IPS-NIHi11 (cell line): ENCODE measurements around the gene FAM13A.

Experiments
- DNase-seq: peaks from one replicate; pipeline ENCODE4 v3.0.0; 2012; ENCODE audit warnings: mixed read lengths, low spot score

Gene FAM13A

DNA sequence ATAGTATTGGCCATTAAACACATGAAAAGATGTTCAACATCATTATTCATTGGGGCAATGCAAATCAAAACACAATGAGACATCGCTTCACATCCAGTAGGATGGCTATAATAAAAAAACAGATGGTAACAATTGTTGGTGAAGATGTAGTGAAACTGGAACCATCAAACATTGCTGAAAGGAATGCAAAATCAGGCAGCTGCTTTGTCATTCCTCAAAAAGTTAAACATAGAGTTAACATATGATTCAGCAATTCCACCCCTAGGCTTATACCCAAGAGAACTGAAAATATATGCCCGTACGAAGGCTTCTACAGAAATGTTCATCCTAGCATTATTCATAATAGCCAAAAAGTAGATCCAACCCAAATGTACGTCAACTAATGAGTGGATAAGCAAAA is 215.3 kb downstream of the FAM13A start:
- DNase-seq = no peak

DNA sequence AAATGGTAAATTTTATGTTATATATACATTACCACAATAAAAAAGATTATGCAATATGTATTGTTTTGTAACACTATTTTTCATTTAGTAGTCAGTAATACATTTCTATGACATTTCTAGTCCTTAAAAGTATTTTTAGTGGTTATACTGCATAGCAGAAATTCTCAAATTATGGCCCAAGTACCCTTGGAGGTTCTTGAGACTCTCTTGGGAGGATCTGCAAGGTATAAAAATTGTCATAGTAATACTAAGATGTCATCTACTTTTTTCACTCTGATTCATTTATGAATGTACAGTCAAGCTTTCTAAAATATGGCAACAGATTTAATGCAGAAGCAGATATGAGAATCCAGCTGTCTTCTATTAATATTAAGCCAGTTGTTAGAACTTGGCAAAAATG is 220.8 kb downstream of the FAM13A start:
- no peak for DNase-seq

DNA sequence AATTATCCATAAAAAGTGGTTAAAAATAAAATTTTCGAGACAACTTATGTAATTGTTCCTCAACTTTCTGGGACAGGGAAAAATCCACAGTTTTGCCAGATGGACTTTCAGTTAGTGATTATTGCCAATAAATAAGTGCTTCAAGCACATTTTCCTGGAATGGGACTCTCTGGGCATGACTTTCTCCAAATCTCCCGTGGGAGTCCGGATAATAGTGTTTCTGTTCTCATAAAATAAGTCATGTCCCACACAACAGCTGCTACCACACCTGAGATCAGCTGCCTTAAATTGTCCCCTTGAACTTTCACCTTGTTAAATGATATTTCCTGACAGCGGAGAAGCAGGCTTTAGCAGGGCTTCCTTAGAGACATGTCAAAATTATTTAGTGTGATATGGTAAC is 226.0 kb downstream of the FAM13A start:
- DNase-seq = no peak

DNA sequence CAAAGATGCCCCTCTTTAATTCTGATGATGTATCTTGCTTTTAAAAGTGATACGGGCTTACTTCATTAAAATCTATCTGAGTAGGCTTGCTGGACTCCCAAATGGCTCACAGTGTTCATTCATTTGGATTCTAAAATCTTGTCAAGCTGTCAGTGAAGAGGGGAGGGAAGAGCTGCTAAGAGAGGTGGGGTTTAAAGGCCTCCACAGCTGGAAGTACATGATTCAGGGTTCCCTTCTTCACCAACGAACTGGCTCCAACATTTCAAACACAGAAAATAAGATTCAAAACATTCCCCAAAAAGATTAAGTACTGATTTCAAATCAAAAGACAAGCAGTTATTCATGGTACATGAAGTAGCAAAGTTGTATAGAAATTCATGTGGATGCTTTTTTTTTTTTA is 226.4 kb downstream of the FAM13A start:
- no peak for DNase-seq

DNA sequence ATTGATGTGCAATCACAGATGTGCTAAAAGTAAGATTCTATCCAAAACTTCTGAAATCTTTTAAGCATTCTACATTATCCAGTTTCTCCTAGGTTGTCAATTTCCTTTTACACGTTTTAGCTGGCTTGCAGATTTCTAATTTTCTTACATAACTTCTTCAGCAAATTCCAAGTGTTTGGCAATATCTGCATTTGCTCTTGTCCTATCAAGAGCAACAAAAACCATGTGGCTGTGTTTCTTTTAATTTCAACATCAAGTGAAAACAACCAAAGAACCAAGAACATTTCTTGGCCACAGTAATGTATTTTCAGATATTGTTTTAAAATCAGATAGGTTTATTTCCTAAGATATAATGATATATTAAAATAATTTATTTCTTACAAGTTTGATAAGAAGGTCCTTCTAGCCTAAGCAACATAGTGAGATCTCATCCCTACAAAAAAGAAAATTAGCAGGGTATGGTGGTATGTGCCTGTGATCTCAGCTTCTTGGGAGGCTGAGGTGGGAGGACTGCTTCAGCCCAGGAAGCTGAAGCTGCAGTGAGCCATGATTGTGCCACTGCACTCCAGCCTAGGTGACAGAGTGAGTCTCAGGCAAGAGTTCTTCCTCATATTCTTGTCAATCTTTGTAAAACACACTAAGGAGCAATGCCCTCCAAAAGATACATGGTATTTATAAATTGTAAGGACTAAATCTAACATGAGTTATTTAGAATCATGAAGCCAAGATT is 228.0 kb downstream of the FAM13A start:
- DNase-seq = no peak

DNA sequence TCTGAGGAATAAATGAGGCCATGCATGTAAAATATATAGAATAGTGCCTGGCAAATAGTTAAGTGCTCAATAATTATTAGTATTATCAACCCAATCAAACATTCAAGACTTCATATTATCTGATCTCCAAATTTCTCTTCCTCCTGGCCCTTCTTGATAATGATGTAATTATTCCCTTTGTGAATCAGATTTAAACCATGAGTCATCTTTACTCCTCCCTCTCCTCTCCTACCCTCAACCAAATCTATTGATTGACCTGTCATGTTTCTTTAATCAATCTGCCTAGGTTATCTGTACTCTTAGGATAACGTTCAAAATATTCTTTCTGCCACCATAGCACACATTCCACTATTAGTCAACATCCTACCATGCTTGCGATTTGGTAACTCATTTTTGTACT is 229.5 kb downstream of the FAM13A start:
- no peak for DNase-seq

DNA sequence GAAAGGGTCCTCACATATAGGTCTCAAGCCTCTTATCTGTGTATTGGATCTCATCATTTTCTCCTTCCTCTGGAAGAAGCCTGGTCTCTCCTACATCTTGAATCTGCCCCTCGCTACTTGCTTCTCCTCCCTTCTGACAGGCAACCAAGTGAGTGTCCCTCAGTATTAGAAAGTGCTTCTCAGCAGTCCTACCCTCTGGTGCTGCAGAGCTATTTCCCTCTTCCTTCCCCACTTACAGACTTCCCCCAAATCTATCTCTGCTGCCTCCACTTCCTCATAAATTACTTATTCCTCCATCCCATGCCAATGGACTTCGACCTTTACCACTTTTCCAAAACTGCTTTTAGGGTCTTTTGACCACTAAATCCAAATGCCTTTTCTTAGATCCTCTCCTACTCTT is 230.2 kb downstream of the FAM13A start:
- no peak for DNase-seq

DNA sequence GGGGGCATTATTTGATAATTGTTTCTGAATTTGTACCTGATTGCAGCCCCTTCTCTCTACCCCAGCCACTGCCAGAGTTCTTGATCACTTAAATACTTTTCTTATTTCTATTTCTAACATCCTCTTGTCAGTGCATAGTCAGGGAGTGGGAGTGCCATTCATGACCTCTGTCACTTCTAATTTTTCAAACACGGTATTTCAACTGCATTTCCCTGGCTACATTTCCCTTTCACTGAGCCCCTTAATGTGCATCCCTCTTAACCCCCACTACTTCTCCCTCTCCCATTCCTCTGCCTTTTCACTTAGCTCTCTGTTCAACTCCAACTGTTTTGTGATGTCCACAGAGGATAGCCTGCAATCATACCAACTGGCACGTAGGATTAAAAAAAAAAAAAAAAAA is 231.1 kb downstream of the FAM13A start:
- DNase-seq = no peak

DNA sequence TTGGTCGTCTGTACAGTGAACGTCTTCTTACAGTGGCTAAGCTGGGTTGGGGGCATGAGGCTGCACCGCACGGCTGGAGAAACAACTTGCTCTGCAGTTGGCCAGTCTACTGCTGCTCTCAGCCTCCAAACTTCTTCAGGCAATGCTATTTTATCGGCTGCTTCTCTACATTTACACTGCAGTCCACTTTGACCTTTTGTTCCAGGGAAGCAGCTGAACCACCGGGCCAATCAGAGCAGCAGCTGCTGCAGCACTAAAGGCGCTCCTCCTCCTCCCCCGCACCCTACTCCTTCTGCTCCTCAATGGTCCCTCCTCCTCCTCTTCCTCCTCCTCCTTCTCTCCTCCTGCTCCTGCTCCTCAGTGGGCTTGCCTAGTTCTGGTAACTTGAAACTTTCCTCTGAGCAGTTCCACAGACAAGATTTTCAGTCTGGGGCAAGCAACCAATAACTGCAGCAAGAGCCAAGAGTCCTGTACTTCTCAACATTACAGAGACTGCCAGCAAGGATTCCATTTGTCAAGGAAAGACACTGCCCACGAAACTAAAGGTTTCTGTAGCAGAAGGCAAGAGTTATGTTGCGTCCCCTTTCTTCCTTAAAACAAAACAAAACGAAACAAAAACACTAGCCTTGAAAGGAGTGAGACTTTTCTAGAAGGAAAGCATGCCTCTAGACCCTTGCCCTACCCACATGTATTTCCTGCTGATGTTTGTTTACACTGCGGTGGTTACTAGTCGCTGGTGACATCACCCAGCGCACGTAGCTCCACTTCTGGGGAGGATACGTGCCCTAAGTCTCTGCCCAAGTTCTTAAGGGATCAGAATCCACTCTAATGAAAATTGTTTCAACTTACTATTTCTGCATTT is 233.7 kb downstream of the FAM13A start:
- peak; percentile 83 for DNase-seq

DNA sequence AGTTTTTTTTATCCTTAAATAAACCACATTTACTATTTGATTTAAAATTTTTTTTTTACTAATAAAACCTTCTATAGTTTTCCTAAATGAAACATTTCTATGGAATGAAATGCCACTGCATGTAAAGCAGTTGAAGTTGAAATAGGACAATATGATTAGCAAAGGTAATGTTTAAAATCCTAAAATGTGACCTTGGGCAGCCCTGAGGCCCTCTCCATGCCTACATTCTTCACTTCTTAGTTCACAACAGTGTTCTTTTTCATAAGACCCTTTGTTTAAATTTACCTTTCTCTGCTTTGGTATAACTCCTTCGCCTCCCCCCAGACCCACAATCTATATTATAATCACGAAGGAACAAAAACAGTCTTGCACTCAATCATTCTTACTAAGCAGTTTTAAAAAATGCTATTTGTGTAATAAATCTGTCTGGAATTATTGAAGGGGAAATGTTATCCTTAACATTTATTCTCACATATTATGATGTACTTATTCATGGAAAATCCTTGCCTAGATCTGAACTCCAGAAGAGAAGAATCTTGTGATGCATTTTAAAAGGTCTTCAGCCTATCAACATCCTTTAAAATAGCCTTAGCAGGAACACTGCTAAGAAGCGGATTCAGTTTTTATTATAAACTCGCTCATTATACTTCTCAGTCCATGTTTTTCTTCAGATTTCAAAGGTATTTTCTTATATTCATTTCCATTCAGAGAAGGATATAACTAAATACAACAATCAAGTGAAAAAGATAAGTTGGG is 234.8 kb downstream of the FAM13A start:
- no peak for DNase-seq

DNA sequence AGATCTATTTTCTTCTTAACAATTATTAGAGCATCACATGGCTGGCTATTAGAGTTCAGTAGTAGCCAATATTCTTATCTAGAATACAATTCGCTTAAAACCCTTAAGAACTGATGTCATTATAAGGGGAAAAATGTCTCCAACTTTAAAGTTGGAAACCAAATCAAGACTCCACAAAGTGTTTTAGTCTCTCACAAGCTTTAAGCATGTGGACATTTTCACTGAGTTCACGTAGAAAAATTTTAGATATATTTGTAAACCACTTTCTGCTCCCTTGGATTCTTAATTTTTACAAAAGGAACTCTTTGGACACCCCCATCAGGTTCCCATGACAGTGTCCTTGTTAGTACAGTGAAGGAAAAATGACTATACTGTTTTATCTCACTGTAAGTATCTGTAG is 235.5 kb downstream of the FAM13A start:
- no peak for DNase-seq

DNA sequence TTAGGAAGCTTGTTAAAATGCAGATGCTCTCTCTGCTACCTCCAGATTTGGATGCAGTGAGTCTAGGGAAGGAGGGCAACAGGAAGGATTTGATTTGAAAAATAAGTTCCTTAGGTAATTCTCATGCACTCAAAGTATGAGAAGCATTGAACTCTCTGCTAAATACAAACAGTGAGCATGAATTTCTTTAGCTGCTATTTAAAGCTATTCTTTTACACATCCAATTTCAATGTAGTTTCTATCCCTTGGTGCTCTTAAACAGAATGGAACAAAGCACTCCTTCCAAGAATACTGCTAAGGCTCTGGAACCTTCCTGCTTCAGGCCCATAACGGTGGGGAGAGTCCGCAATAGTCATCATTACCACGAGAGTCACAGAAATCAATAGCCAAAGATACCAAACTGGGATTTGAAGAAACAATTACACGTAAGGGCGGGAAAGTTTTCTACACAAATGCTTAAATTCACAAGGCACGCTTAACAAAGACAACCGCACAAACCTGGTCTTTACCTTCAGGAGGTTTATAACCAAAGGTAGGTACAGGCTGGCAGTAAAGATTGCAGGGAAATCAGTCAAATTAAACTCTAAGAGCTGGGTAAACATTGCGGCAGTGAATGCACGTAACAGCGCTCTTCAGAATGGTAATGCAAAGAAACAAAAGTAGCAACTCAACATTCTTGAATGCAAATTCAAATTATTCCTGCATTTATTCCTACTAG is 236.1 kb downstream of the FAM13A start:
- no peak for DNase-seq

DNA sequence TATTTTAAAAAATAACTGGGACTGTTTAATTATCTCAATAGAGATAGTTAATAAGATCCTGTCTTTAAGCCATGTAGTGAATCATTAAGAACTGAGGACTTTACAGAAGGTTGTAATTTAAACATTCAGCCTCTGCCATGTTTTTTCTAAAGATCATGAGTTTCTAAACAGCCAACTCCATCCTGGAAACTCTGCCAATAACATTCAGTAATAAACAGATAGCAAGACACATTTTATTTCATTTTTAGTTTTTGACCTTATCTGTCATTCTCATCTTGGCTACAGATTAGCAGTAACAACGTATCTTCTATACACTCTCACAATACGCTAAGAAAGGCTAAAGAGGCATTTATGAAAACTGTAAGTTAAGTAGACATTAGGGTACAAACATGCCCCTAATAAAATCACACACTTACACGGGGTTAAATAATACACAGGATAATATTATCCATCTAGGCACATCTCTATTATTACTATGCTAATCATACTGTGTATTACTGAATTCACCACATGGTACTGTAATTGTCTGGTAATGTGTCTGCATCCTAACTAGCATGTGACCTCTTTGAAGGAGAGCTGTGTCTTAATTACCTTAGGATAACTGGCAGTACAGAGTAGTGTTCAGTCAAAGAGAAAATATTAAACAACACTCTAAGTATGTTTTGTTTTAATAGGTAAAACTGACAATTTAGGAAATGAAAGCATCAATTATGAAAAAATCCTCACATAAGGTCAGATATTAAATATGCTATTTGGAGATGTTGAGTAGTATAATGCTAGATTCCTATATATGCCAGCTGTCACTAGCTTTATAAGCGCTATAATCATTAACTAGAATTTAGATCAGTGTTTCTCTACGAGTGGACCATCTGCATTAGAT is 236.9 kb downstream of the FAM13A start:
- no peak for DNase-seq

DNA sequence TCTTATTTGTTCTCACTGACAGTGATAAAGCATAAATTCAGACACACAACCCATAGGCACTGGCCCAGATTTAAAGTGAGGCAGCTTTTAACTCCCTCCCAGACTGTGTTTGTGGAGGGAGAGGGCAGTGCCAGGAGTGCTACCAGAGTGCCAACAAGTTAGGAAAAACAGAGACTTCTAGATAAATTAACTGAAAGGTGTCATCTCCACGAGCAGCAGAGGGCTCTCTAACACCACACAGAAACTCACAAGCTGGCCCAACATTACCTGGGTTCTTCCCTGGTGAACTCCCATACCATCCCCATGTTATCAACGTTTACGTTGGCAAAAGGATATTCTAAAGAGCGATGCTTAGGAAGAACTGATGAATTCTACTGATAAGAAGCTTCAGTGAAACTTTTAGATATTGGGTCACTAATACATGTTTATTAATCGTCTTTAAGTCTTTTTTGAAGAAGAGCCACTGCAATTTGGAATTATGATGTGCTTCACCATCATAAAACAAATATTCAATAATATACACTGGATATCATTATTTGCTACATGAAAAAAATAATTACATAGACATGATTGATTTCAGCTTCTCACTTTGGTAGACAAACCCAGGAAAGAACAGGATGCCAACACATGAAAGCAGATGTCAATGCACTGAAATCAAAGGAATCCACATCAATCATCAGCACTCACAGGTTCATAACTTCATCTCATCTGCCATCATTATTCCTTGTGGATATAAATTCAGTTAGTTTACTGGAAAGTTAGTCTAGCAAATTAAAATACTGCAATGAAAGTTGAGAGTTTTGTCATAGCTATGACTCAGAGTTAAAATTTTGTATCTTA is 238.1 kb downstream of the FAM13A start:
- peak; percentile 14 for DNase-seq

DNA sequence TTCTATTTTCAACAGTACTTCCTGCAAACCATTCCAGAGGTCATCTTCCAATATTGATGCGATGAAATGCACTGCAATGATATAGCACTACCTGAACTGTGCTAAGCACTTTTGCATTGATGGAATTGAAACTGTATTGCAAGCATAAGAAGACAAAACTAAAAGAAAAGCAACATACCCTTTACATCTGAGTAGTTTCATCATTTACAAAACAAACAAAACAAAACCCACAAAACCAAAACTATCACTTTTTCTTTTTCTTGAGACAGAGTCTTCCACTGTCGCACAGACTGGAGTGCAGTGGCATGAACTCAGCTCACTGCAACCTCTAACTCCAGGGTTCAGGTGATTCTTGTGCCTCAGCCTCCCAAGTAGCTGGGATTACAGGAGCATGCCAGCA is 239.2 kb downstream of the FAM13A start:
- no peak for DNase-seq

DNA sequence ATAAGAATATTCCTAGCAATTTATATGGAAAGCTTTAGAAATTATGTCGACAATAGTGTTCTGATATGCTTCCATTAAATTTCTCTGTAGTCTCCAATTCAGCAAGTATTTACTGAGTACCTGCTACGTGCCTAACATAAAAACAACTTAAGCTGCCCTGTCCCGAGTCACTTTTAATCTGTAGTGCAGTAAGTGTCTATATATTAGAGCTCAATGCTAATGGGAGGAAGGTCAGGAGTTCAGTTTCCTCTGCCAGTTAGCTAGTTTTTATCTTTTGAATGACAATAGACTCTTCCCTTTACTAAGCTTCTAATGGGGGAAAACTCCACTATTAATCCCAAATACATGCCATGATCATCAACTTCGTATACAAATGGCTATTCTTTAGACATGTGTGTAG is 240.6 kb downstream of the FAM13A start:
- no peak for DNase-seq

DNA sequence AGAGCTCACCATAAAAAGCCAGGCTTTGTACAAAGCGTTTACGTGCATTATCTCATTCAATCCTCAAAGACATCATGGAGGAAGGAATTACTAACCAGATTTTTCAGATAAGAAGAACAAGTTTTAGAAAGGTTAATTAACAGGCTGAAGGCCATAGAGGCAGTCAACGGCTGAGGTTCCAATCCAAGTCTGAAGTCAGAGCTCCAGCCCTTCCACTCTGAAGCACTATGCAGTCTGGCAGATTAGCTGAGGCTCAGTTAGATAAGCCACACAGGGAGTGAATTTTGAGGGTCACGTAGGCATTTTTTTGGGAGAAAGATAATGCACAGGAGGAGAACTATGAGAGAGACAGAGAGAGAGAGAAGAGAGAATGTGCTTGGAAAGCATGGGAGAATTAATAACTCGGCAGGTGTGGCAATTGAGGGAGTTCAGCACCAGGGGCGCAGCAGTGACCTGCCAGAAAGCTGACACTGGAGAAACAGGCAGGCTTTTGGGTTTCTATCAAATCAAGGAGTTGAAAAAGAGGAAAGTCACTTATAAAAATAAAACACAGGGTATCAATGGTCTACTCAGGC is 242.9 kb downstream of the FAM13A start:
- peak; percentile 17 for DNase-seq

DNA sequence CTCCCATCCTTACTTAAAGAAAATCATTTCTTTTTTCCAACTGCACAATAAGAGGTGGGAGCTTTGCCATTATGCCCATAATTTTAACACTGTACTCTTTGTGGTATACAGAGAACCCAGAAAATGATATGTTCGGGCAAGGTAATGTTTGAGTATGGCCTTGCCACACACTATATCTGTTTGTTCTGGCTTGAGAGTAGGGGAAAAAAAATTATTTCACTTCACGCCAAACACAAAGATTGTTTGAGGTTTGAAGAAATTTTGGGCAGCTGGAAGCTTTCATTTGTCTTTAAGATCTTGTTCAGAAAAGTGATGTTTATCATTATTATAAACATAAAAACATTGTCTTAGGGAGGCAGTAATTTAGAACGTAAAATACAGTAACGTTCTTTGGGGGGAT is 244.0 kb downstream of the FAM13A start:
- DNase-seq = no peak

DNA sequence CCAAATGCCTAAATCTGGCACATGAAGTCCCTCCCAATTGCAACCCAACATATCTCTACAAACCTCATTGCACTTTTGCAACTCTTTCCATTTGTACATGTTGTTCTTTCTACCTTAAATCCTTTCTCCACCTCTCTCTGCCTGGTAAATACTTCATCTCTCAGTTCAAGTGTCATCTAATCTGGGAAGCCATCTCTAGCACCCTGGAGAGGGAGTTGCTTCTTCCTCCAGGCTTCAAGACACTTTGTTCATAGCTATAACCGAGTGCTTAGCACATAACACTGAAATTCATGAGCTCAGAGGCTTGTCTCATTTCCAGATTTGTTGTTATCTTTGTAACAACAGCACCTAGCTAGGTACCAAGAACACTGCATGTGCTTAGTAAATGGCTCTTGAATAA is 244.6 kb downstream of the FAM13A start:
- DNase-seq = no peak

DNA sequence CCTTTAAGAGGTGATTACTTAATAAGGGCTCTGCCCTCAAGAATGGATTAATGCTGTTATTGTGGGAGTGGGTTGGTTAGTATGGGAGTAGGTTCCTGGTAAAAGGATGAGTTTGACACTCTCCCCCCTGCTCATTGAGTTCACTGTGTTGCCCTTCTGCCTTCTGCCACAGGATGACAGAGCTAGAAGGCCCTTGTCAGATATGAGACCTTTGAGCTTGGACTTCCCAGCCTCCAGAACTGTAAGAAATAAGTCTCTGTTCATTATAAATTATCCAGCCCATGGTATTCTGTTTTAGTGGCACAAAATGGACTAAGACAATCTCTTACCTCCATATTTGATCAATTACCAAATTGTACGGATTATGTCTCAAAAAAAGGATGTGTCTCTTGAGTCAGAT is 245.1 kb downstream of the FAM13A start:
- DNase-seq = no peak
